ENCODE results near the gene NATD1. TPM values are rescaled to one million over a fixed set of nuclear protein-coding genes. Genes with fewer than 3 reads are reported as not detected.

The NATD1 gene
- total RNA-seq, 1 donor from 2014 or later, result 19.1 TPM

- intact Hi-C loops (cut with DNase I), result loop anchor here (2.0 to 10.0 kb wide), 4 partner anchors 153 to 237 kb away; partner anchors contain the start of gene USP22
- ATAC-seq (ENCODE audit: poor library complexity), result no peak
- no peak for DNase-seq
Measured at GRCh38 chr17:21282231-21282630, 29.0 kb upstream of the NATD1 start.

GRCh38 chr17:21280081-21280518, 26.9 kb upstream of the NATD1 start:
- intact Hi-C loops (cut with DNase I), result loop anchor here (5.0 to 10.0 kb wide), 3 partner anchors 172 to 235 kb away; partner anchors contain the start of gene USP22
- ATAC-seq (ENCODE audit: poor library complexity), result peak; percentile 54
- DNase-seq, result peak; percentile 93

- intact Hi-C loops (cut with DNase I), result no loop called here
- DNase-seq (no peak), ATAC-seq (ENCODE audit: poor library complexity) (no peak)
Measured at GRCh38 chr17:21279582-21279981, 26.4 kb upstream of the NATD1 start.

GRCh38 chr17:21279198-21279535, 26.0 kb upstream of the NATD1 start:
- DNase-seq, result no peak
- ATAC-seq (ENCODE audit: poor library complexity), result no peak
- intact Hi-C loops (cut with DNase I), result no loop called here

GRCh38 chr17:21278450-21279197, 25.4 kb upstream of the NATD1 start:
- intact Hi-C loops (cut with DNase I), result no loop called here
- DNase-seq (peak; percentile 56), ATAC-seq (ENCODE audit: poor library complexity) (no peak)

- intact Hi-C loops (cut with DNase I), result no loop called here
- DNase-seq (no peak), ATAC-seq (ENCODE audit: poor library complexity) (no peak)
Measured at GRCh38 chr17:21277332-21277731, 24.1 kb upstream of the NATD1 start.

- ATAC-seq (ENCODE audit: poor library complexity) (no peak), DNase-seq (no peak)
- intact Hi-C loops (cut with DNase I), result no loop called here
Measured at GRCh38 chr17:21276264-21276588, 23.0 kb upstream of the NATD1 start.

- intact Hi-C loops (cut with DNase I), result no loop called here
- peak; percentile 98 for ATAC-seq (ENCODE audit: poor library complexity)
- DNase-seq, result peak; percentile 97
Measured at GRCh38 chr17:21275579-21276263, 22.5 kb upstream of the NATD1 start.

GRCh38 chr17:21275047-21275578, 21.9 kb upstream of the NATD1 start:
- intact Hi-C loops (cut with DNase I), result no loop called here
- ATAC-seq (ENCODE audit: poor library complexity) (no peak), DNase-seq (no peak)

- intact Hi-C loops (cut with DNase I), result no loop called here
- no peak for ATAC-seq (ENCODE audit: poor library complexity)
Measured at GRCh38 chr17:21272881-21273792, 19.9 kb upstream of the NATD1 start.

GRCh38 chr17:21272250-21272649, 19.0 kb upstream of the NATD1 start:
- intact Hi-C loops (cut with DNase I), result no loop called here
- ATAC-seq (ENCODE audit: poor library complexity) (no peak), DNase-seq (no peak)

More at GRCh38 chr17:21272881-21273792, 19.9 kb upstream of the NATD1 start:
- no peak for DNase-seq

GRCh38 chr17:21271454-21272183, 18.4 kb upstream of the NATD1 start:
- DNase-seq, result no peak
- intact Hi-C loops (cut with DNase I), result no loop called here
- no peak for ATAC-seq (ENCODE audit: poor library complexity)

GRCh38 chr17:21269394-21269793, 16.2 kb upstream of the NATD1 start:
- ATAC-seq (ENCODE audit: poor library complexity) (no peak), DNase-seq (no peak)
- intact Hi-C loops (cut with DNase I), result loop anchor here (10.0 kb wide), 2 partner anchors 55 kb away; partner anchors contain the start of gene TMEM11

GRCh38 chr17:21268596-21269188, 15.5 kb upstream of the NATD1 start:
- DNase-seq (no peak), ATAC-seq (ENCODE audit: poor library complexity) (no peak)
- intact Hi-C loops (cut with DNase I), result loop anchor here (10.0 kb wide), 2 partner anchors 54 to 56 kb away; partner anchors contain the start of gene TMEM11

GRCh38 chr17:21263376-21263775, 10.2 kb upstream of the NATD1 start:
- intact Hi-C loops (cut with DNase I), result loop anchor here (10.0 kb wide), 2 partner anchors 49 to 61 kb away; partner anchors contain the start of gene TMEM11
- DNase-seq (no peak), ATAC-seq (ENCODE audit: poor library complexity) (no peak)

GRCh38 chr17:21262259-21262993, 9.2 kb upstream of the NATD1 start:
- ATAC-seq (ENCODE audit: poor library complexity) (no peak), DNase-seq (no peak)
- intact Hi-C loops (cut with DNase I), result loop anchor here (10.0 kb wide), 2 partner anchors 48 to 62 kb away; partner anchors contain the start of gene TMEM11

GRCh38 chr17:21258593-21258992, 5.4 kb upstream of the NATD1 start:
- ATAC-seq (ENCODE audit: poor library complexity) (no peak), DNase-seq (no peak)
- intact Hi-C loops (cut with DNase I), result loop anchor here (10.0 kb wide), 1 partner anchor 94 kb away; no protein-coding TSS in a partner anchor
